WTC11 (cell line): ENCODE data around the gene OSBPL7. TPM values are rescaled to one million over a fixed set of nuclear protein-coding genes. Genes with fewer than 3 reads are reported as not detected.

Experiments used
- ATAC-seq: fragments of 200-7000 bp; cut with Tn5 transposase; 2 replicates; pipeline ENCODE4 v1.10.0; 2021; ENCODE audit warnings: mild to moderate bottlenecking, moderate library complexity
- CTCF ChIA-PET: fragments of 300-600 bp; sonication (Branson Sonifier 250); formaldehyde crosslinking; loops from one replicate; lab custom pipeline; 2021; ENCODE audit warnings: antibody characterized with exemption; lab: Charles Lee
- POLR2A ChIA-PET: fragments of 350-600 bp; sonication (Branson Sonifier 250); formaldehyde crosslinking; loops from one replicate; lab custom pipeline; 2021; ENCODE audit warnings: antibody characterized with exemption; lab: Charles Lee
- DNase-seq: peaks from one replicate; pipeline ENCODE4 v3.0.0; 2021; ENCODE audit warnings: low spot score
- H3K27ac Mint-ChIP-seq: 2 replicates; pipeline ENCODE4 v1.8.0; 2021; ENCODE audit warnings: mixed read lengths
- H3K27me3 Mint-ChIP-seq: 2 replicates; pipeline ENCODE4 v1.8.0; 2021; ENCODE audit warnings: low read depth, mild to moderate bottlenecking, moderate library complexity, mixed read lengths
- H3K36me3 Mint-ChIP-seq: 2 replicates; pipeline ENCODE4 v1.8.0; 2021; ENCODE audit warnings: mixed read lengths
- H3K4me1 Mint-ChIP-seq: 2 replicates; pipeline ENCODE4 v1.8.0; 2022; ENCODE audit warnings: mixed read lengths
- H3K4me3 Mint-ChIP-seq: 2 replicates; pipeline ENCODE4 v1.8.0; 2021; ENCODE audit warnings: mild to moderate bottlenecking, moderate library complexity, mixed read lengths
- H3K9me3 Mint-ChIP-seq: 2 replicates; pipeline ENCODE4 v1.8.0; 2021; ENCODE audit warnings: mixed read lengths
- AR ChIP-seq: fragments of 250-450 bp; sonication (Bioruptor Pico); IDR thresholded peaks from 2 replicates; pipeline ENCODE4 v1.9.0; 2021; ENCODE audit warnings: mild to moderate bottlenecking
- ATF3 ChIP-seq: sonication (generic); formaldehyde crosslinking; conservative IDR thresholded peaks from 2 replicates; pipeline ENCODE4 v1.8.1; 2022; ENCODE audit warnings: mild to moderate bottlenecking, missing genetic modification reagents
- ATF6 ChIP-seq: sonication (generic); formaldehyde crosslinking; IDR thresholded peaks from 2 replicates; pipeline ENCODE4 v1.8.1; 2023; ENCODE audit warnings: mild to moderate bottlenecking, missing genetic modification reagents
- E2F1 ChIP-seq: sonication (generic); formaldehyde crosslinking; IDR thresholded peaks from 2 replicates; pipeline ENCODE4 v1.8.0; 2022; ENCODE audit warnings: mild to moderate bottlenecking, missing genetic modification reagents
- HMGXB4 ChIP-seq: sonication (generic); formaldehyde crosslinking; IDR thresholded peaks from 2 replicates; pipeline ENCODE4 v1.8.1; 2023; ENCODE audit warnings: mild to moderate bottlenecking, moderate library complexity, missing genetic modification reagents
- IRF1 ChIP-seq: sonication (generic); formaldehyde crosslinking; IDR thresholded peaks from 2 replicates; pipeline ENCODE4 v1.8.0; 2023; ENCODE audit warnings: missing genetic modification reagents
- IRF2 ChIP-seq: sonication (generic); formaldehyde crosslinking; IDR thresholded peaks from 2 replicates; pipeline ENCODE4 v1.8.0; 2022; ENCODE audit warnings: low read depth, missing genetic modification reagents, borderline replicate concordance
- NFATC4 ChIP-seq: fragments of 250-450 bp; sonication (Bioruptor Pico); IDR thresholded peaks from 2 replicates; pipeline ENCODE4 v1.9.0; 2021; ENCODE audit warnings: mild to moderate bottlenecking
- PRDM15 ChIP-seq: sonication (generic); formaldehyde crosslinking; IDR thresholded peaks from 2 replicates; pipeline ENCODE4 v1.8.0; 2022; ENCODE audit warnings: missing genetic modification reagents
- ZNF232 ChIP-seq: sonication (generic); formaldehyde crosslinking; IDR thresholded peaks from 2 replicates; pipeline ENCODE4 v1.8.0; 2022; ENCODE audit warnings: mild to moderate bottlenecking, missing genetic modification reagents
- ZNF423 ChIP-seq: fragments of 250-450 bp; sonication (Bioruptor Pico); IDR thresholded peaks from 2 replicates; pipeline ENCODE4 v2.1.2; 2022; ENCODE audit warnings: mild to moderate bottlenecking, moderate library complexity
- ZNF425 ChIP-seq: fragments of 250-450 bp; sonication (Bioruptor Pico); conservative IDR thresholded peaks from 2 replicates; pipeline ENCODE4 v1.9.0; 2021; ENCODE audit warnings: mild to moderate bottlenecking
- total RNA-seq: library from RNA; stranded (reverse); gene quantifications from 3 replicates; pipeline ENCODE4 v1.2.3, GENCODE V29; 2021

The OSBPL7 gene
- total RNA-seq, 1 experiment from 2014 or later, result 13.5 TPM

GRCh38 chr17:47834756-47835155 is 13.2 kb upstream of the OSBPL7 start:
- Mint-ChIP-seq H3K9me3 (no peaks in the 10 kb centered on the region), H3K36me3 (no peaks in the 10 kb centered on the region; the same call in 1 of the 2 replicates), H3K4me3 (no peak overlapping the region), H3K4me1 (peaks cover 12% of the 10 kb centered on the region), H3K27me3 (no peaks in the 10 kb centered on the region), H3K27ac (no peak overlapping the region)
- POLR2A ChIA-PET, result no interaction called here
- TF ChIP-seq AR (CRISPR knock-in tag), result no peak
- no peak for TF ChIP-seq PRDM15 (CRISPR knock-in tag)
- no peak for TF ChIP-seq ZNF232
- ATAC-seq (no peak), DNase-seq (no peak)
- CTCF ChIA-PET, result interaction anchor here (2.9 to 19.3 kb wide), 2 partner anchors 13 to 52 kb away, joined by 12 to 1122 read pairs; partner anchors contain the start of gene SP2

- POLR2A ChIA-PET, result interaction anchor here (0.9 to 1.2 kb wide), 3 partner anchors 15 to 139 kb away, joined by 3 to 5 read pairs (median 4); partner anchors contain the start of gene CDK5RAP3
- peaks cover 12% of the 10 kb centered on the region for H3K4me1 Mint-ChIP-seq
- CTCF ChIA-PET, result interaction anchor here (0.6 to 2.0 kb wide), 18 partner anchors 9 to 180 kb away, joined by 3 to 32 read pairs (median 4); partner anchors contain the start of genes CDK5RAP3, OSBPL7, PNPO and SCRN2
- ATAC-seq, result peak; percentile 2; the same call in 1 of the 2 replicates
- TF ChIP-seq HMGXB4 (CRISPR knock-in tag) (0 out of 2 replicates have a peak, but pooled peaks have one; percentile 14), ZNF232 (no peak)
- TF ChIP-seq, all 79 proteins: peak for 1
- no peak overlapping the region for H3K27ac Mint-ChIP-seq
- H3K4me3 Mint-ChIP-seq, result peak overlapping the region; percentile 98
- peaks cover 10% of the 10 kb centered on the region for H3K36me3 Mint-ChIP-seq
- no peaks in the 10 kb centered on the region for H3K27me3 Mint-ChIP-seq
- H3K9me3 Mint-ChIP-seq, result no peaks in the 10 kb centered on the region
- DNase-seq, result no peak
Observed at GRCh38 chr17:47831934-47832327, 10.3 kb upstream of the OSBPL7 start.

GRCh38 chr17:47831003-47831933 is 9.7 kb upstream of the OSBPL7 start, which contains the start of the genes LRRC46 and MRPL10:
LRRC46 (plus strand) TSS chr17:47831670; CDS start chr17:47831990, 320 bp downstream.
MRPL10 (minus strand) TSS chr17:47831541; CDS start chr17:47831511, 30 bp downstream.
- no peaks in the 10 kb centered on the region for H3K9me3 Mint-ChIP-seq
- H3K36me3 Mint-ChIP-seq, result peaks cover 17% of the 10 kb centered on the region
- CTCF ChIA-PET, result interaction anchor here (0.6 to 2.0 kb wide), 19 partner anchors 9 to 181 kb away, joined by 3 to 32 read pairs (median 4); partner anchors contain the start of genes CDK5RAP3, OSBPL7, PNPO and SCRN2
- peak within 1 kb of the TSS; percentile 93 for H3K27ac Mint-ChIP-seq
- peak within 1 kb of the TSS; percentile 98 for H3K4me3 Mint-ChIP-seq
- H3K4me1 Mint-ChIP-seq, result peaks cover 12% of the 10 kb centered on the region
- no peaks in the 10 kb centered on the region for H3K27me3 Mint-ChIP-seq
- DNase-seq, result peak; percentile 93
- POLR2A ChIA-PET, result interaction anchor here (0.9 to 1.2 kb wide), 3 partner anchors 15 to 140 kb away, joined by 3 to 5 read pairs (median 4); partner anchors contain the start of gene CDK5RAP3
- ATAC-seq, result peak; percentile 98
- TF ChIP-seq ATF3 (CRISPR knock-in tag) (no peak), ZNF425 (CRISPR knock-in tag) (no peak), ZNF423 (CRISPR knock-in tag) (no peak), NFATC4 (CRISPR knock-in tag) (no peak), E2F1 (no peak), ATF6 (CRISPR knock-in tag) (no peak), IRF1 (no peak), IRF2 (CRISPR knock-in tag) (no peak)
